Heart right ventricle (tissue), 16 donors: ENCODE data around the gene RNF225. TPM values are rescaled to one million over a fixed set of nuclear protein-coding genes. Genes with fewer than 3 reads are reported as not detected.

ENCODE experiments used
- ATAC-seq, 8 donors: fragments of 200-7000 bp; cut with Tn5 transposase; one replicate each; pipeline ENCODE4 v1.9.1; 2020; ENCODE audit warnings: mild to moderate bottlenecking in 8 of 8, moderate library complexity in 8 of 8, moderate number of reproducible peaks in 1 of 8
- DNase-seq, 2 donors: peaks; one replicate each; pipeline ENCODE4 v3.0.0-alpha.2; 2020
- H3K27ac ChIP-seq, 10 donors: fragments of 200-600 bp; sonication (generic) in 2 of 10; one replicate each; pipeline versions ENCODE4 v1.5.0 to v1.8.0; 2020 to 2022; ENCODE audit warnings: mild to moderate bottlenecking in 3 of 10
- H3K27me3 ChIP-seq, 7 donors: fragments of 200-600 bp; one replicate each; pipeline ENCODE4 v1.8.0; 2021 to 2022; ENCODE audit warnings: mild to moderate bottlenecking in 2 of 7
- H3K36me3 ChIP-seq, 9 donors: fragments of 200-600 bp; sonication (generic) in 1 of 9; one replicate each; pipeline versions ENCODE4 v1.5.0 to v1.8.0; 2020 to 2022; ENCODE audit warnings: mild to moderate bottlenecking in 2 of 9
- H3K4me1 ChIP-seq, 9 donors: fragments of 200-600 bp; sonication (generic) in 1 of 9; one replicate each; pipeline versions ENCODE4 v1.5.0 to v1.8.0; 2020 to 2022; ENCODE audit warnings: mild to moderate bottlenecking in 4 of 9
- H3K4me3 ChIP-seq, 10 donors: fragments of 200-600 bp; sonication (generic) in 2 of 10; one replicate each; pipeline versions ENCODE4 v1.5.0 to v1.8.0; 2020 to 2022; ENCODE audit warnings: mild to moderate bottlenecking in 7 of 10, moderate library complexity in 2 of 10
- H3K9me3 ChIP-seq, 11 donors: fragments of 200-600 bp in 10 of 11; sonication (generic) in 2 of 11; one replicate each; pipeline versions ENCODE4 v1.5.0 to v1.8.0; 2013 to 2022; ENCODE audit warnings: mild to moderate bottlenecking in 2 of 11, control low read depth in 1 of 11, moderate library complexity in 1 of 11
- WGBS, 2 donors: extraction: QIAGEN DNeasy Blood & Tissue Kit; methylation state at CpG; one replicate each; pipeline ENCODE4 v1.1.7; 2013; ENCODE audit warnings: inconsistent platforms in 1 of 2; 5-methylcytosine and 5-hydroxymethylcytosine counted together
- intact Hi-C, 10 donors: fragments of 100-400 bp; cut with DNase I; formaldehyde crosslinking; loops; one replicate each; pipeline versions ENCODE4 v1.11.1 to v1.14.2; 2022
- polyA plus RNA-seq, 2 donors: library from polyadenylated mRNA; stranded (reverse); fragments of 200-250 nt; gene quantifications; one replicate each; pipeline ENCODE4 v1.2.3, GENCODE V29; 2013
- total RNA-seq, 10 donors: library from RNA; stranded (reverse); fragmentation: NEBNext Ultra II Directional in 3 of 10; extraction: Animal tissue kit (Norgen Biotek cat#: 25700) in 3 of 10; gene quantifications; one replicate each; pipeline versions ENCODE4 v1.2.1 to v1.2.4, GENCODE V29; 2021 to 2023
- TF ChIP-seq, protein P1 (sequence below), 9 donors: fragments of 200-600 bp; sonication (generic) in 2 of 9; IDR thresholded peaks; one replicate each; pipeline versions ENCODE4 v1.5.0 to v1.8.0; 2021 to 2022; ENCODE audit warnings: antibody characterized with exemption in 9 of 9, mild to moderate bottlenecking in 5 of 9, moderate library complexity in 1 of 9
- donor health status: Arrhythmogenic right ventricular cardiomyopathy.
- donor health status: ischemic (EF 13 %, LVEDD 7.1; RV severe dilation, severe dysfunction).
- donor health status: healthy with polysubstance abuse.
- donor health status: DM: no; HTN: yes; CAD: no.
- donor health status: DM: no; HTN: no; CAD: no.
- donor health status: ischemic (EF 25% LVEDD 6.9; RV normal size, moderate dysfunction).
- donor health status: ischemic (EF 25% LVEDD 5.7; RV mildly dilated, moderate dysfunction).
- donor health status: healthy.
- donor health status: DM: yes; HTN: yes; CAD: no.
- donor health status: Ischemic cardiomyopathy.
- donor health status: ischemic (EF 35%, LVEDD 5.7; RV mildly dilated, moderate dysfunction).
- donor health status: nonischemic (EF 11% LVEDD 7.7; RV severe dilation, severe dysfunction).
- donor health status: DM: yes; HTN: yes; CAD: no.
- donor health status: PGD.
- donor health status: ischemic (EF 29% LVEDD 5.4; RV normal size, mild dysfunction).
- donor health status: nonischemic (EF 23%, LVEDD 6.1; RV moderate dilation, normal function).

The RNF225 gene
- total and polyA plus RNA-seq, 12 donors, result not detected

DNA sequence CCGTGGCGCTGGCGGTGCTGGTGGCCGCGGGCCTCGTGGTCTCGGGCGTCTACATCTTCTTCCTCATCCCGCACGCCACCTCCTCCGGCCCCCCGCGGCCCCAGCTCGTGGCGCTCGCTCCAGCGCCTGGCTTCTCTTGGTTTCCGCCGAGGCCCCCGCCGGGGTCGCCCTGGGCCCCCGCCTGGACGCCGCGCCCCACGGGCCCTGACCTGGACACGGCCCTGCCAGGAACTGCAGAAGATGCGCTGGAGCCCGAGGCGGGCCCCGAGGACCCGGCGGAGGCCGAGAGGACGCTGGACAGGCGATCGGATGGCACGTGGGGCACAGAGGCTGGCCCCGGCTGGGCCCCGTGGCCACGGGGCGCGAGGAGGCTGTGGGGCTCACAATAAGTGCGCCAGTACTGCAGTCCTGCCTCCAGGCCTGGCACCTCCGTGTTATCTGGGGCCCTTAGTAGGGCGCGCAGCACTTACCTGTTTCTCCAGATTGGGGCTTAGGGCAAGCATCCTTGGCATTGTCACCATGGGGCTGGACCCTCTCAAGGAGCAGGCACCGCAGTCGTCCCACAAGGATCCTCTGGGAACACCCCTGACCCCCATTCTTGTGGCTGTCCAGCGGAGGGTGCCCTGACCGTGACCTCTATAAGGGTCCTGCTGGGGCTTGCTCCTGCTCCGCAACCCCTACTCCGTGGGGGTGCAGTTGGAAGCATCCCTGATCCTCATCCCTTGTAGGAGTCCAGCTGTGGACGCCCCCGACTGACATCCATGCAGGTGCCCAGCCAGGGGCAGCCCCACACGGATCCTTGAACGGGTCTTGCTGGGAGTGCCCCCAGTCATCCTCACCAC, 1.5 kb downstream of the RNF225 start:
- H3K9me3 ChIP-seq, result no peaks in the 10 kb centered on the region
- peaks cover 0 to 31% (median 23%) of the 10 kb centered on the region in 7 donors for H3K27me3 ChIP-seq
- ATAC-seq (no peak), DNase-seq (no peak)
- peaks cover 0 to 35% (median 24%) of the 10 kb centered on the region in 9 donors for H3K36me3 ChIP-seq
- no peak overlapping the region for H3K27ac ChIP-seq
- WGBS, 2 donors, result 28 to 29% methylated on average over 47 to 58 of the region's 58 CpGs
- TF ChIP-seq, protein P1, sequence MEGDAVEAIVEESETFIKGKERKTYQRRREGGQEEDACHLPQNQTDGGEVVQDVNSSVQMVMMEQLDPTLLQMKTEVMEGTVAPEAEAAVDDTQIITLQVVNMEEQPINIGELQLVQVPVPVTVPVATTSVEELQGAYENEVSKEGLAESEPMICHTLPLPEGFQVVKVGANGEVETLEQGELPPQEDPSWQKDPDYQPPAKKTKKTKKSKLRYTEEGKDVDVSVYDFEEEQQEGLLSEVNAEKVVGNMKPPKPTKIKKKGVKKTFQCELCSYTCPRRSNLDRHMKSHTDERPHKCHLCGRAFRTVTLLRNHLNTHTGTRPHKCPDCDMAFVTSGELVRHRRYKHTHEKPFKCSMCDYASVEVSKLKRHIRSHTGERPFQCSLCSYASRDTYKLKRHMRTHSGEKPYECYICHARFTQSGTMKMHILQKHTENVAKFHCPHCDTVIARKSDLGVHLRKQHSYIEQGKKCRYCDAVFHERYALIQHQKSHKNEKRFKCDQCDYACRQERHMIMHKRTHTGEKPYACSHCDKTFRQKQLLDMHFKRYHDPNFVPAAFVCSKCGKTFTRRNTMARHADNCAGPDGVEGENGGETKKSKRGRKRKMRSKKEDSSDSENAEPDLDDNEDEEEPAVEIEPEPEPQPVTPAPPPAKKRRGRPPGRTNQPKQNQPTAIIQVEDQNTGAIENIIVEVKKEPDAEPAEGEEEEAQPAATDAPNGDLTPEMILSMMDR (IDR thresholded peaks at IDR 0.05), result no peak
- H3K4me1 ChIP-seq, result peaks cover 8 to 25% (median 13%) of the 10 kb centered on the region in 9 donors
- peak overlapping the region in 1 of 10 donors; percentile 36 for H3K4me3 ChIP-seq
- intact Hi-C loops, result no loop called here

DNA sequence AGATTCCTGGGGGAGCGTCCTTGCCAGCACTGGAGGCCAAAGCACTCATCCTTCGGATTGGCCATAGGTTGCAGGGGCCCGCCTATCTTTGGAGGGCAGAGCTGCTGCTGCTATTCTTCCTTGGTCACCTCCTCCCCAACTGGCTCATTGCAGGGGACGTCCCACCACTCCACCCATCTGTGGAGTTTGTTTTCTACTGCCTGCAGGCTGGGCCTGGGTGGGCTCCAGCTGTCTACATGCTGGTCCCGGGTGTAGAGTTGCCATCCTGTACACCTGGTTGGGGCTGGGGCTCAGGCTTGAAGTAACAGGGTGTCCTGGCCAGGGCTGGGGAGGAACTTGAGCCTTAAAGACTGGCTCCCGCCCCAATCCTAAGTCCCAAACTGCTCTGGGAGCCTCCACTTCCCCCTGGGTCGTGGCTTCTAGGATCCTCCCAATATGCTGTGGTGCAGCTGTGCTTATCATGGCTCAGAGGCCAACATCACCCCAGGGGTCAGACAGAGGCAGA, 2.1 kb downstream of the RNF225 start:
- 63 to 67% methylated on average over 7 of the region's 7 CpGs for WGBS, 2 donors
- ATAC-seq, result no peak
- Histone ChIP-seq H3K9me3 (no peaks in the 10 kb centered on the region), H3K36me3 (peaks cover 0 to 29% (median 24%) of the 10 kb centered on the region in 9 donors), H3K4me3 (no peak overlapping the region), H3K27ac (no peak overlapping the region), H3K4me1 (peaks cover 8 to 27% (median 13%) of the 10 kb centered on the region in 9 donors), H3K27me3 (peaks cover 0 to 31% (median 23%) of the 10 kb centered on the region in 7 donors)
- DNase-seq, result no peak
- intact Hi-C loops, result no loop called here
- TF ChIP-seq, protein P1 (IDR thresholded peaks at IDR 0.05), result no peak

DNA sequence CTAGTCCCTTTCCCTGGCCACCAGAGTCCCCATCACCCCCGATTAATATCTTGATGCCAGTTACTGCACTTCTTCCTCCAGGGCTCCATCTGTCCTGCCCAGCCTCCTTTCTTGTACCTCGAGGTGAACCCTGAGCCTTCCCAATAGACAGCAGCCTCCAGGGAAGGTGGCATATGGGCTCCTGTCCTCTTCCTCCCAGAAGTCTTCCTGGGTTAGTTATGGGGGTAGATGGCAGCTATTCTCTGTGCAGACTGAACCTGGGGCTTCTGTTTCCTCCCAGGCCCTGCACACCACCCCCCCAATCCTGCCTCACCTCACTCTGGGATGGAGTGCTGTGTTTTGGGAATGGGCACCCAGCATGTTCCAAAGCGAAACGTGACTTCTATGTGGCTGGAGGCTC, 2.6 kb downstream of the RNF225 start:
- TF ChIP-seq, protein P1 (IDR thresholded peaks at IDR 0.05), result no peak
- ATAC-seq (no peak), DNase-seq (no peak)
- 86% methylated on average over 4 of the region's 4 CpGs for WGBS, 2 donors
- Histone ChIP-seq H3K4me3 (no peak overlapping the region), H3K9me3 (no peaks in the 10 kb centered on the region), H3K36me3 (peaks cover 0 to 24% (median 21%) of the 10 kb centered on the region in 9 donors), H3K4me1 (peaks cover 8 to 27% (median 13%) of the 10 kb centered on the region in 9 donors), H3K27ac (no peak overlapping the region), H3K27me3 (peaks cover 0 to 31% (median 23%) of the 10 kb centered on the region in 7 donors)
- intact Hi-C loops, result no loop called here

DNA sequence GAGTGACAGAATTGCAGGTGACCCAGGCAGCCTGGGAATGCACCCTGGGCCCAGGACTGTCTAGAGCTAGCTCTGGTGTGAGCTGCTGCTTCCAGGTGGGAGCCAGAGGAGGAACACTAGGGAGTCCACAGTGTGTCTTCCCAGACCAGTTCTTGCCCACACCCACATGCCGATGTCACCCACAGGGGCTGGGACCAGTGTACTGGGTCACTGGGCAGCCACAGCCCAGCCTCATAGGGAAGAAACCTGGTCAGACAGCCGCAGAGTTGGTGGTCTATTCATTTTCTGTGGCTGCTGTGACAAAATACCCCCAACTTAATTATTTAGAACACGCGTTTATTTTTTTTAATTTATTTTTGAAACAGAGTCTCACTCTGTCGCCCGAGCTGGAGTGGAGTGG, 3.1 kb downstream of the RNF225 start:
- 95 to 98% methylated on average over 6 of the region's 6 CpGs for WGBS, 2 donors
- Histone ChIP-seq H3K9me3 (no peaks in the 10 kb centered on the region), H3K4me1 (peaks cover 8 to 27% (median 13%) of the 10 kb centered on the region in 9 donors), H3K4me3 (no peak overlapping the region), H3K36me3 (peaks cover 0 to 19% (median 16%) of the 10 kb centered on the region in 9 donors), H3K27ac (no peak overlapping the region), H3K27me3 (peaks cover 0 to 31% (median 23%) of the 10 kb centered on the region in 7 donors)
- TF ChIP-seq, protein P1 (IDR thresholded peaks at IDR 0.05), result no peak
- no peak for DNase-seq
- intact Hi-C loops, result no loop called here
- ATAC-seq, result no peak
